IMR-90 (cell line): ENCODE measurements around the gene ME2. TPM values are rescaled to one million over a fixed set of nuclear protein-coding genes. Genes with fewer than 3 reads are reported as not detected.

Experiments used
- ATAC-seq: fragments of 200-7000 bp; cut with Tn5 transposase; 2 replicates; pipeline ENCODE4 v1.9.1; 2020; ENCODE audit warnings: low read depth, mild to moderate bottlenecking, moderate library complexity
- BruUV-seq: library from RNA; stranded (reverse); fragments of 400-500 nt; replicated peaks from 2 replicates; lab custom pipeline; 2021; lab: Mats Ljungman, UMichigan
- CTCF ChIA-PET: fragments of 300-600 bp; formaldehyde crosslinking; extraction: SDS; loops from one replicate; lab custom pipeline; 2021; ENCODE audit warnings: antibody characterized with exemption; lab: Yijun Ruan, JAX
- POLR2A ChIA-PET: fragments of 300-600 bp; sonication (Branson Sonifier 250); formaldehyde crosslinking; loops from one replicate; lab custom pipeline; 2022; ENCODE audit warnings: antibody characterized with exemption; ENCODE audit not compliant: unreplicated experiment; lab: Charles Lee
- DNase-seq: peaks from one replicate; pipeline ENCODE4 v3.0.0; 2013
- H2AFZ ChIP-seq: replicated peaks from 2 replicates; pipeline ENCODE3; 2013; ENCODE audit warnings: low read length, mild to moderate bottlenecking; ENCODE audit not compliant: poor library complexity
- H2AK5ac ChIP-seq: 2 replicates; pipeline ENCODE4 v1.6.1; 2013; ENCODE audit warnings: low read depth, low read length, inconsistent platforms
- H2AK9ac ChIP-seq: replicated peaks from 2 replicates; pipeline ENCODE3; 2013; ENCODE audit warnings: mild to moderate bottlenecking, low read depth, low read length, moderate library complexity; ENCODE audit not compliant: poor library complexity
- H2BK120ac ChIP-seq: 2 replicates; pipeline ENCODE4 v1.6.1; 2013; ENCODE audit warnings: low read depth, low read length, inconsistent platforms
- H2BK15ac ChIP-seq: 3 replicates; pipeline ENCODE4 v1.6.1; 2013; ENCODE audit warnings: low read depth, low read length, inconsistent platforms
- H2BK20ac ChIP-seq: 2 replicates; pipeline ENCODE4 v1.6.1; 2013; ENCODE audit warnings: low read depth, mild to moderate bottlenecking, inconsistent platforms, low read length, moderate library complexity
- H2BK5ac ChIP-seq: 2 replicates; pipeline ENCODE4 v1.6.1; 2013; ENCODE audit warnings: mild to moderate bottlenecking, low read depth, low read length, inconsistent platforms; ENCODE audit not compliant: poor library complexity, severe bottlenecking
- H3K14ac ChIP-seq: replicated peaks from 2 replicates; pipeline ENCODE4 v1.6.1; 2013; ENCODE audit warnings: low read depth, low read length, inconsistent platforms
- H3K18ac ChIP-seq: 2 replicates; pipeline ENCODE4 v1.6.1; 2013; ENCODE audit warnings: low read depth, low read length, control low read depth
- H3K23ac ChIP-seq: 2 replicates; pipeline ENCODE4 v1.6.1; 2013; ENCODE audit warnings: low read depth, low read length, inconsistent platforms
- H3K27ac ChIP-seq: 2 replicates; pipeline ENCODE4 v1.5.1; 2013; ENCODE audit warnings: mild to moderate bottlenecking, control low read depth, low read length; ENCODE audit not compliant: insufficient read depth
- H3K27me3 ChIP-seq: 2 replicates; pipeline ENCODE4 v1.6.1; 2013; ENCODE audit warnings: low read length; ENCODE audit not compliant: control insufficient read depth, insufficient read depth
- H3K36me3 ChIP-seq: 2 replicates; pipeline ENCODE4 v1.6.1; 2013; ENCODE audit warnings: low read length, mixed read lengths; ENCODE audit not compliant: control insufficient read depth, insufficient read depth
- H3K4ac ChIP-seq: 2 replicates; pipeline ENCODE4 v1.6.1; 2013; ENCODE audit warnings: low read depth, low read length, inconsistent platforms
- H3K4me1 ChIP-seq: 2 replicates; pipeline ENCODE4 v1.6.1; 2013; ENCODE audit warnings: low read length, mixed read lengths; ENCODE audit not compliant: control insufficient read depth, insufficient read depth
- H3K4me2 ChIP-seq: 2 replicates; pipeline ENCODE4 v1.6.1; 2013; ENCODE audit warnings: low read depth, mild to moderate bottlenecking, control low read depth, low read length, moderate library complexity
- H3K4me3 ChIP-seq: 2 replicates; pipeline ENCODE4 v1.5.1; 2013; ENCODE audit warnings: low read depth, mild to moderate bottlenecking, control low read depth, low read length, moderate library complexity; ENCODE audit not compliant: insufficient read depth
- H3K56ac ChIP-seq: 2 replicates; pipeline ENCODE4 v1.6.1; 2013; ENCODE audit warnings: low read length, inconsistent platforms; ENCODE audit not compliant: insufficient read depth; ENCODE audit errors: extremely low read depth
- H3K79me1 ChIP-seq, 2 experiments: 2 replicates each; pipeline ENCODE4 v1.6.1; 2013; ENCODE audit warnings: low read length in 2 of 2, inconsistent platforms in 1 of 2, low read depth in 1 of 2
- H3K9ac ChIP-seq: 2 replicates; pipeline ENCODE4 v1.6.1; 2013; ENCODE audit warnings: low read depth, low read length, control low read depth
- H3K9me1 ChIP-seq: 2 replicates; pipeline ENCODE4 v1.6.1; 2013; ENCODE audit warnings: low read length, inconsistent platforms; ENCODE audit not compliant: insufficient read depth
- H3K9me3 ChIP-seq: 2 replicates; pipeline ENCODE4 v1.6.1; 2013; ENCODE audit warnings: low read length; ENCODE audit not compliant: control insufficient read depth, insufficient read depth
- H4K20me1 ChIP-seq: 2 replicates; pipeline ENCODE4 v1.6.1; 2013; ENCODE audit warnings: low read length, inconsistent platforms; ENCODE audit not compliant: insufficient read depth
- H4K5ac ChIP-seq: 2 replicates; pipeline ENCODE4 v1.6.1; 2013; ENCODE audit warnings: mild to moderate bottlenecking, low read depth, low read length, control low read depth
- H4K8ac ChIP-seq, 2 experiments: 2 replicates each; pipeline ENCODE4 v1.6.1; 2013; ENCODE audit warnings: low read depth in 2 of 2, low read length in 2 of 2, control low read depth in 1 of 2, inconsistent platforms in 1 of 2
- H4K91ac ChIP-seq: 2 replicates; pipeline ENCODE4 v1.6.1; 2013; ENCODE audit warnings: low read depth, low read length, inconsistent platforms; ENCODE audit not compliant: insufficient read depth
- CEBPB ChIP-seq: IDR thresholded peaks from 2 replicates; pipeline ENCODE4 v1.6.1; 2012; ENCODE audit warnings: low read depth, low read length, improper control_type of control experiment
- CHD1 ChIP-seq: IDR thresholded peaks from 2 replicates; pipeline ENCODE4 v1.6.1; 2012; ENCODE audit warnings: low read depth, low read length, improper control_type of control experiment
- MAZ ChIP-seq: IDR thresholded peaks from 2 replicates; pipeline ENCODE4 v1.6.1; 2012; ENCODE audit warnings: low read depth, mild to moderate bottlenecking, low read length, improper control_type of control experiment, moderate library complexity, borderline replicate concordance
- MXI1 ChIP-seq: IDR thresholded peaks from 2 replicates; pipeline ENCODE4 v1.6.1; 2012; ENCODE audit warnings: low read depth, mild to moderate bottlenecking, low read length, moderate library complexity, borderline replicate concordance
- NFE2L2 ChIP-seq: fragments of 150-350 bp; IDR thresholded peaks from 2 replicates; pipeline ENCODE4 v1.6.1; 2016; ENCODE audit warnings: low read depth, mild to moderate bottlenecking, low read length
- POLR2A ChIP-seq: IDR thresholded peaks from 2 replicates; pipeline ENCODE4 v1.6.1; 2012; ENCODE audit warnings: mild to moderate bottlenecking, low read depth, low read length
- RAD21 ChIP-seq: IDR thresholded peaks from 2 replicates; pipeline ENCODE4 v1.6.1; 2012; ENCODE audit warnings: low read length, improper control_type of control experiment
- RCOR1 ChIP-seq: IDR thresholded peaks from 2 replicates; pipeline ENCODE4 v1.6.1; 2012; ENCODE audit warnings: mild to moderate bottlenecking, low read length, improper control_type of control experiment; ENCODE audit not compliant: insufficient replicate concordance
- SMC3 ChIP-seq: fragments of 150-350 bp; IDR thresholded peaks from 2 replicates; pipeline ENCODE4 v1.6.1; 2016; ENCODE audit warnings: low read depth, mild to moderate bottlenecking, antibody characterized with exemption, low read length, moderate library complexity
- dilution Hi-C: fragments of 300-500 bp; cut with HindIII; formaldehyde crosslinking; loops from one replicate; pipeline ENCODE4 v1.14.3; 2018; ENCODE audit warnings: low sequenced_read_pairs; ENCODE audit not compliant: unreplicated experiment
- in situ Hi-C: fragments of 300-500 bp; cut with MboI; formaldehyde crosslinking; loops from 3 replicates; pipeline ENCODE4 v1.14.3; 2019; ENCODE audit warnings: low sequenced_read_pairs, inconsistent platforms, mixed read lengths
- intact Hi-C: fragments of 100-400 bp; cut with micrococcal nuclease; formaldehyde crosslinking; loops from 2 replicates; pipeline ENCODE4 v1.10.0; 2022
- polyA plus RNA-seq, 3 experiments: library from polyadenylated mRNA; depleted of rRNA; stranded (reverse); fragments of >200 nt; gene quantifications; 2 replicates each; pipeline ENCODE4 v1.2.3, GENCODE V29; 2012; ENCODE audit warnings: low replicate concordance in 1 of 3
- total RNA-seq: library from RNA; depleted of rRNA; stranded (reverse); fragments of >200 nt; gene quantifications from 2 replicates; pipeline ENCODE4 v1.2.3, GENCODE V29; 2012
- TF ChIP-seq, protein P1 (sequence below): fragments of 150-350 bp; IDR thresholded peaks from 2 replicates; pipeline ENCODE4 v1.6.1; 2017; ENCODE audit warnings: mild to moderate bottlenecking, antibody characterized with exemption, low read length, low read depth

Gene ME2
- total and polyA plus RNA-seq, 2 of the 4 experiments (the other 2 are of a cell fraction), result 29.7 to 32.6 TPM

DNA sequence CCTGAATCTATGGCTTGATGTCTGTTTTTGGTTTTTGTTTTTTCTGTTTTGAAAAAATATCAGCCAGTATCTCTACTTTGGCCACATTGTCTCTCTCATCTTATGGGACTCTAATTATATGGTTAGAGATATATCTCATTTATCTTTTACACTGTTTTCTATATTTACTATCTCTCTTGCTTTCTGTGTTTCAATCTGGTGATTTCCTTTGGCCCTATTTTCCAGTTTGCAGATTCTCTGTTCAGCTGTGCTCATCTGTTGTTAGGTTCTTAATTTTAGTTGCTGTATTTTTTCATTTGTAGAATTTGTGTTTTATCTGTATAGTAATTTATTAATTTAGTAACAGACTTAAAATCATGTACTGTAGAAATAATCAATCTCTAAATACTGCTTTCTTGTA lies 47.6 kb downstream of the ME2 start:
- TF ChIP-seq MXI1, result no peak
- TF ChIP-seq RCOR1, result no peak
- no peak for TF ChIP-seq CEBPB
- no peak for TF ChIP-seq CHD1
- TF ChIP-seq POLR2A, result no peak
- no peak for TF ChIP-seq SMC3
- TF ChIP-seq RAD21, result no peak
- TF ChIP-seq, protein P1, sequence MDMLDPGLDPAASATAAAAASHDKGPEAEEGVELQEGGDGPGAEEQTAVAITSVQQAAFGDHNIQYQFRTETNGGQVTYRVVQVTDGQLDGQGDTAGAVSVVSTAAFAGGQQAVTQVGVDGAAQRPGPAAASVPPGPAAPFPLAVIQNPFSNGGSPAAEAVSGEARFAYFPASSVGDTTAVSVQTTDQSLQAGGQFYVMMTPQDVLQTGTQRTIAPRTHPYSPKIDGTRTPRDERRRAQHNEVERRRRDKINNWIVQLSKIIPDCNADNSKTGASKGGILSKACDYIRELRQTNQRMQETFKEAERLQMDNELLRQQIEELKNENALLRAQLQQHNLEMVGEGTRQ, result no peak
- TF ChIP-seq NFE2L2, result no peak
- no peak for TF ChIP-seq MAZ
- H3K56ac ChIP-seq, result no peak overlapping the region
- intact Hi-C loops, result no loop called here
- no peak overlapping the region for H3K9ac ChIP-seq
- no peak overlapping the region for H2BK15ac ChIP-seq
- ATAC-seq (no peak), DNase-seq (no peak)
- H4K20me1 ChIP-seq, result no peaks in the 10 kb centered on the region
- H2BK20ac ChIP-seq, result no peak overlapping the region
- in situ Hi-C loops, result no loop called here
- ChIA-PET CTCF (no interaction called here), POLR2A (no interaction called here)
- no peak overlapping the region for H2BK5ac ChIP-seq
- no peak overlapping the region for H3K4ac ChIP-seq
- no peak overlapping the region for H3K14ac ChIP-seq
- no peaks in the 10 kb centered on the region for H3K9me1 ChIP-seq
- no peak overlapping the region for H4K8ac ChIP-seq
- H3K36me3 ChIP-seq, result 0 out of 2 replicates have a peak, but pooled peaks cover 3% of the 10 kb centered on the region
- H3K27ac ChIP-seq, result no peak overlapping the region
- H3K27me3 ChIP-seq, result no peaks in the 10 kb centered on the region
- no peak overlapping the region for H3K4me2 ChIP-seq
- H4K5ac ChIP-seq, result no peak overlapping the region
- H3K9me3 ChIP-seq, result no peaks in the 10 kb centered on the region
- 0 out of 2 replicates have a peak, but pooled peaks cover 1% of the 10 kb centered on the region for H3K4me1 ChIP-seq
- H3K79me1 ChIP-seq, result no peaks in the 10 kb centered on the region
- H3K4me3 ChIP-seq, result no peak overlapping the region
- no peak overlapping the region for H2AK5ac ChIP-seq
- H2BK120ac ChIP-seq, result no peak overlapping the region
- no peak overlapping the region for H3K23ac ChIP-seq
- dilution Hi-C loops, result no loop called here
- no peak overlapping the region for H4K91ac ChIP-seq
- H2AFZ ChIP-seq, result no peak overlapping the region
- H2AK9ac ChIP-seq, result no peak overlapping the region
- BruUV-seq, result no TSS peak
- H3K18ac ChIP-seq, result no peak overlapping the region
